DOHH2 (cell line): ENCODE measurements around the gene MS4A15.

Experiments
- EZH2phosphoT487 ChIP-seq: fragments of 200-600 bp; sonication (generic); IDR thresholded peaks from 2 replicates; pipeline ENCODE4 v1.6.1; 2017; ENCODE audit warnings: borderline replicate concordance, mild to moderate bottlenecking, antibody characterized with exemption, low read length, moderate library complexity, mixed read lengths
- TF ChIP-seq, protein P1 (sequence below): fragments of 200-600 bp; sonication (generic); IDR thresholded peaks from one replicate; pipeline ENCODE4 v1.5.1; 2014; ENCODE audit warnings: antibody characterized with exemption, mild to moderate bottlenecking, low read depth, low read length; ENCODE audit not compliant: poor library complexity, severe bottlenecking

DNA sequence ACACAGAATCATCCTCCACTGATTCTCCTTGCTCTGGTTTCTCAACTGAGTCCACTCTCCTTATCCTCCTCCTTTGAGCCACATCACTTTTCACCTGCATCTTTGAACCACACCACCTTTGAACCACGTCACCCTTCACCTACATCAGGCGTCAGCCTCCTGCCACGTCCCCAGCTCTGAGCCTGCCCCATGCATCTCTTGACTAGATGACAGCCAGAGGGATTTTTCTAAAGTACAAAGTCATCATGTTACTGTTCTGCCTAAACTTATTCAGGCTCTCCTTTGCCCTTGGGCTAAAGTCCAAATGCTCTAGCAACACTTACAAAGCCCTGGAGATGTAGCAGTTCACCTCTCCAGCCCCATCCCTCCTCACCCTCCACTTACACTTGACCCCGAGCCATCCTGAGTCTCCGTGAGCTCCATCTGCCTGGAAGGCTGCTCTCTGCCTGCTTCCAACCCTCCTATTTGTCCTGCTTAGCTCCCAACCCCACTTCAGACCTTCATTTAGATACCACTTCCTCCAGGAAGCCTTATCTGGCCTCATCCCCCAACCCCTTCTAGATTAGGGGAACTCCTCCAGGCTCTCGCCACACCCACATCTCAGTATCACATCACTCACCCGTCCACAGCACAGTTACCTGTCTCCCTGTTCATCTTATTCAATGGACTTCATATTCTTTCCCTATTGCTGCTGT lies 24.8 kb downstream of the MS4A15 start:
- TF ChIP-seq, protein P1, sequence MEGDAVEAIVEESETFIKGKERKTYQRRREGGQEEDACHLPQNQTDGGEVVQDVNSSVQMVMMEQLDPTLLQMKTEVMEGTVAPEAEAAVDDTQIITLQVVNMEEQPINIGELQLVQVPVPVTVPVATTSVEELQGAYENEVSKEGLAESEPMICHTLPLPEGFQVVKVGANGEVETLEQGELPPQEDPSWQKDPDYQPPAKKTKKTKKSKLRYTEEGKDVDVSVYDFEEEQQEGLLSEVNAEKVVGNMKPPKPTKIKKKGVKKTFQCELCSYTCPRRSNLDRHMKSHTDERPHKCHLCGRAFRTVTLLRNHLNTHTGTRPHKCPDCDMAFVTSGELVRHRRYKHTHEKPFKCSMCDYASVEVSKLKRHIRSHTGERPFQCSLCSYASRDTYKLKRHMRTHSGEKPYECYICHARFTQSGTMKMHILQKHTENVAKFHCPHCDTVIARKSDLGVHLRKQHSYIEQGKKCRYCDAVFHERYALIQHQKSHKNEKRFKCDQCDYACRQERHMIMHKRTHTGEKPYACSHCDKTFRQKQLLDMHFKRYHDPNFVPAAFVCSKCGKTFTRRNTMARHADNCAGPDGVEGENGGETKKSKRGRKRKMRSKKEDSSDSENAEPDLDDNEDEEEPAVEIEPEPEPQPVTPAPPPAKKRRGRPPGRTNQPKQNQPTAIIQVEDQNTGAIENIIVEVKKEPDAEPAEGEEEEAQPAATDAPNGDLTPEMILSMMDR: no peak
- TF ChIP-seq EZH2phosphoT487: no peak
